Measurements from ENCODE around the gene ST6GALNAC3.

GRCh38 chr1:76585980-76586674 lies 511.6 kb downstream of the ST6GALNAC3 start:
- TF ChIP-seq POLR2A (IDR thresholded peaks at IDR 0.05) (no peak), CTCF (IDR thresholded peaks at IDR 0.05) (no peak)
